OCI-LY1 (cell line): Measurements from ENCODE around the gene CD93.

ENCODE experiments used
- EZH2 ChIP-seq: fragments of 200-600 bp; sonication (generic), shearing (Covaris generic); IDR thresholded peaks from 2 replicates; pipeline ENCODE4 v1.8.0; 2017; ENCODE audit warnings: borderline replicate concordance, mixed run types, mild to moderate bottlenecking, antibody characterized with exemption, low read length, moderate library complexity, mixed read lengths
- TF ChIP-seq, protein P1 (sequence below): fragments of 200-600 bp; sonication (generic), shearing (Covaris generic); IDR thresholded peaks from 2 replicates; pipeline ENCODE4 v1.5.1; 2017; ENCODE audit warnings: mild to moderate bottlenecking, antibody characterized with exemption, low read length, moderate library complexity, mixed read lengths

DNA sequence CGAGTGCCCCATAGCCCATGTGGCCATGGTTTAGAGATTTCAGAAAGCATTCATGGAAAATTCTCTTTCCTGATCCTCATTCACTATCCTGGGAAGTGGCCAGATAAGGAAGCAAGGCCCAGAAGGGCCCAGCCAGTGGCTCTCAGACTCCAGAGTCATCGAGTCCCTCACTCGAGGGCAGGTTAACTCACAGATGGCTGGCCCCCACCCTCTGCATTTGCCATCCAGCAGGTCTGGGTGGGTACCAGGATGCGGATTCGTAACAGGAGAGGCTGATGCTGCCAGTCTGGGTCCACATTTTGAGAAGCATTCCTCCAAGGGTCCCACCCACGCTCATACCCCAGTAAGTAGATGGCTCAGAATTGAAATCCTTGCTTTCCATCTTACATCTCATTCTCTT is 54.8 kb downstream of the CD93 start:
- TF ChIP-seq, protein P1, sequence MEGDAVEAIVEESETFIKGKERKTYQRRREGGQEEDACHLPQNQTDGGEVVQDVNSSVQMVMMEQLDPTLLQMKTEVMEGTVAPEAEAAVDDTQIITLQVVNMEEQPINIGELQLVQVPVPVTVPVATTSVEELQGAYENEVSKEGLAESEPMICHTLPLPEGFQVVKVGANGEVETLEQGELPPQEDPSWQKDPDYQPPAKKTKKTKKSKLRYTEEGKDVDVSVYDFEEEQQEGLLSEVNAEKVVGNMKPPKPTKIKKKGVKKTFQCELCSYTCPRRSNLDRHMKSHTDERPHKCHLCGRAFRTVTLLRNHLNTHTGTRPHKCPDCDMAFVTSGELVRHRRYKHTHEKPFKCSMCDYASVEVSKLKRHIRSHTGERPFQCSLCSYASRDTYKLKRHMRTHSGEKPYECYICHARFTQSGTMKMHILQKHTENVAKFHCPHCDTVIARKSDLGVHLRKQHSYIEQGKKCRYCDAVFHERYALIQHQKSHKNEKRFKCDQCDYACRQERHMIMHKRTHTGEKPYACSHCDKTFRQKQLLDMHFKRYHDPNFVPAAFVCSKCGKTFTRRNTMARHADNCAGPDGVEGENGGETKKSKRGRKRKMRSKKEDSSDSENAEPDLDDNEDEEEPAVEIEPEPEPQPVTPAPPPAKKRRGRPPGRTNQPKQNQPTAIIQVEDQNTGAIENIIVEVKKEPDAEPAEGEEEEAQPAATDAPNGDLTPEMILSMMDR = no peak
- TF ChIP-seq EZH2 = no peak
